ENCODE data around the gene SP100. TPM values are rescaled to one million over a fixed set of nuclear protein-coding genes. Genes with fewer than 3 reads are reported as not detected.

The SP100 gene
- total RNA-seq, 2 experiments from 2014 or later, result 364 to 392 TPM

- no peak overlapping the region for H3K4me3 Mint-ChIP-seq
- no peaks in the 10 kb centered on the region for H3K27me3 Mint-ChIP-seq
- peaks cover 70% of the 10 kb centered on the region for H3K36me3 Mint-ChIP-seq (ENCODE audit: low read depth)
- POLR2A ChIA-PET, result no interaction called here
- H3K27ac Mint-ChIP-seq, result no peak overlapping the region
- H3K9me3 Mint-ChIP-seq, result peaks cover 23% of the 10 kb centered on the region
- CTCF ChIA-PET, result interaction anchor here (0.7 kb wide), 1 partner anchor 11 kb away, joined by 3 read pairs; no protein-coding TSS in a partner anchor
- H3K4me1 Mint-ChIP-seq, result peaks cover 8% of the 10 kb centered on the region
- no peak for DNase-seq
Observed at GRCh38 chr2:230537531-230537976, 121.6 kb downstream of the SP100 start.

GRCh38 chr2:230540332-230540731 is 124.3 kb downstream of the SP100 start:
- ChIA-PET CTCF (no interaction called here), POLR2A (no interaction called here)
- no peak overlapping the region for H3K27ac Mint-ChIP-seq
- peaks cover 38% of the 10 kb centered on the region for H3K9me3 Mint-ChIP-seq
- peaks cover 82% of the 10 kb centered on the region for H3K36me3 Mint-ChIP-seq (ENCODE audit: low read depth)
- H3K4me1 Mint-ChIP-seq, result peaks cover 8% of the 10 kb centered on the region
- no peak overlapping the region for H3K4me3 Mint-ChIP-seq
- H3K27me3 Mint-ChIP-seq, result no peaks in the 10 kb centered on the region
- no peak for DNase-seq

- no peak for DNase-seq
- Mint-ChIP-seq H3K4me3 (no peak overlapping the region), H3K9me3 (peaks cover 36% of the 10 kb centered on the region), H3K36me3 (ENCODE audit: low read depth) (peaks cover 77% of the 10 kb centered on the region), H3K27me3 (no peaks in the 10 kb centered on the region), H3K4me1 (peaks cover 8% of the 10 kb centered on the region), H3K27ac (no peak overlapping the region)
- ChIA-PET POLR2A (no interaction called here), CTCF (no interaction called here)
Observed at GRCh38 chr2:230541934-230542380, 126.0 kb downstream of the SP100 start.

DNA sequence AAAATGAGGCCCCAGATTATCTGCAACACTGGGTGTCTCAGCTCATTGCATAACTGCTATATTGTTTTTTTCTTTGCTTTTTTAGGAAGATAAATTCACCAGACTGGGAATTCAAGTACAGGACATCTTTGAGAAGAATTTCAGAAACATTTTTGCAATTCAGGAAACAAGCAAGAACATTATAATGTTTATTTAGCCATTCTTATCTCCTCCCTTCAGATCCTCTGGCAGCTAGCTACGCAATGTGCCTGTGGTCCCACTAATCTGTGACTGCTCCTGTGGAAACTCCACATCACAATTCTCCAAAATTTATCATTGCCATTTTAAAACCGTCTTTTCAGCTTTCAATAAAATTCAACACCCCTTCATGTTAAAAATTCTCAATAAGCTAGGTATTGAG is 126.8 kb downstream of the SP100 start:
- no peak overlapping the region for H3K27ac Mint-ChIP-seq
- POLR2A ChIA-PET, result no interaction called here
- CTCF ChIA-PET, result interaction anchor here (0.9 to 1.1 kb wide), 2 partner anchors 9 to 10 kb away, joined by 4 to 7 read pairs; no protein-coding TSS in a partner anchor
- H3K4me1 Mint-ChIP-seq, result peaks cover 6% of the 10 kb centered on the region
- peaks cover 30% of the 10 kb centered on the region for H3K9me3 Mint-ChIP-seq
- no peak overlapping the region for H3K4me3 Mint-ChIP-seq
- peaks cover 70% of the 10 kb centered on the region for H3K36me3 Mint-ChIP-seq (ENCODE audit: low read depth)
- no peak for DNase-seq
- H3K27me3 Mint-ChIP-seq, result no peaks in the 10 kb centered on the region

GRCh38 chr2:230552181-230552580 is 136.2 kb downstream of the SP100 start:
- H3K4me3 Mint-ChIP-seq, result no peak overlapping the region
- no peak for DNase-seq
- ChIA-PET CTCF (interaction anchor here (0.6 to 1.5 kb wide), 3 partner anchors 9 to 58 kb away, joined by 3 to 7 read pairs (median 4); no protein-coding TSS in a partner anchor), POLR2A (no interaction called here)
- H3K27ac Mint-ChIP-seq, result no peak overlapping the region
- peaks cover 6% of the 10 kb centered on the region for H3K4me1 Mint-ChIP-seq
- peaks cover 18% of the 10 kb centered on the region for H3K9me3 Mint-ChIP-seq
- peaks cover 3% of the 10 kb centered on the region for H3K27me3 Mint-ChIP-seq
- peaks cover 2% of the 10 kb centered on the region for H3K36me3 Mint-ChIP-seq (ENCODE audit: low read depth)

DNA sequence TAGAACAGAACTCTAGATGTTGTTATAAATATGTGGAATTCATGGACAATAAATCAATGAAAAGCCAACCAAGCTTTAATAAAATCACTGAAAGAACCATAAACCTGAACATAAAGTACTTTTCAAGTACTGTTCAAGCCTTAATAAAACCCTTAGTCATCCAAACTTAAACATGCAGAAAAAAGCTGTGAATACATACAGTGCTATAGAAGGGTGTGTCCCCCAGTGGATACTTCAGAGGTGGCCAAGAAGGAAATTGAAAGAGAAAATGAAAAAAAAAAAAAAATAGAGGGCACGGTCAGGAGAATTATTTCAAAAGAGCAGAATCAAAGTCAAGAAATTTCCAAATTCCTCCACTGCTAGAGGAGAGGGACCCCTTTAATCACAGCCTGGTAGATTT is 141.1 kb downstream of the SP100 start:
- no peak for DNase-seq
- no peak overlapping the region for H3K4me3 Mint-ChIP-seq
- H3K9me3 Mint-ChIP-seq, result peaks cover 23% of the 10 kb centered on the region
- ChIA-PET CTCF (interaction anchor here (1.4 kb wide), 1 partner anchor 9 kb away, joined by 3 read pairs; no protein-coding TSS in a partner anchor), POLR2A (no interaction called here)
- peaks cover 11% of the 10 kb centered on the region for H3K27me3 Mint-ChIP-seq
- H3K27ac Mint-ChIP-seq, result no peak overlapping the region
- peaks cover 6% of the 10 kb centered on the region for H3K4me1 Mint-ChIP-seq
- peaks cover 2% of the 10 kb centered on the region for H3K36me3 Mint-ChIP-seq (ENCODE audit: low read depth)

DNA sequence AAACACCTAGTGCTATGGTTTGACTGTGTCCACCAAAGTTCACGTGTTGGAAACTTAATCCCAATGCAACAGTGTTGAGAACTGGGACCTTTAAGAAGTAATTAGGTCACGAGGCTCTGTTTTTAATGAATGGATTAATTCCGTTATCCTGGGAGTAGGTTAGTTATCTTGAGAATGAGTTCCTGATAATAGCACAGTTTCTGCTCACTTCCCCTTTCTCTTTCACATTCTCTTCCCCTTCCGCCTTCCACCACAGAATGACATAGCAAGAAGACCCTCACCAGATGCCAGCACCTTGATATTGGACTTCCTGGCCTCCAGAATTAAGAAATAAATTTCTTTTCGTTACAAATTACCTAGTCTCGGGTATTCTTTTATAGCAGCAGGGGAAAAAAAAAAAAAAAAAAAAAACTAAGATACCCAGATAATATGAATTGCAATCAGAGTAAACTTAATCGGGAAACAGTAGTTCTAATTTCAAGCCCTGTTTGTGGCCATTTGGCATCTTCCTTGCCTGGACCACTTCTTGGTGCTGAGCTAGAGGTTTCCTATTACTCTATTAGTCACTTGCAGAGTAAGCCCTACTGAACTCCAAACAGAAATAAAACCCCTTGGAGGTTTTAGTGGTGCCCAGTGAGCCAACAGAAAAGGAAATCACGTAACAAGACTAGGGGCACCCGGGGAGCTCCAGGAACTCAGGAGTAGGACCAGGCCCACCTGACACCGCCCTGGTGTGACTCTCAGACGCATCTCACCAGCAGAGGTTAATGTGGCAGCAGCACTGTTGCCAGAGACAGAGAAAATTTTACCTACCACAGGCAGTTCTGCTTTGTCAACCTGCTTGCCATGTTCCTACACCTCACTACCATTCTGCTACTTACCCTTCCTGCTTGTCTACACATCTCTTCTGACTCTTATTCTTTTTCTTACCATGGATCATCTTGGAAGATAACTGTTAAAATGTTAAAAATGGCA is 149.1 kb downstream of the SP100 start:
- Mint-ChIP-seq H3K27ac (no peak overlapping the region), H3K27me3 (peaks cover 3% of the 10 kb centered on the region), H3K9me3 (peaks cover 20% of the 10 kb centered on the region), H3K4me1 (no peaks in the 10 kb centered on the region), H3K36me3 (ENCODE audit: low read depth) (peaks cover 13% of the 10 kb centered on the region), H3K4me3 (no peak overlapping the region)
- ChIA-PET POLR2A (no interaction called here), CTCF (no interaction called here)
- no peak for DNase-seq

DNA sequence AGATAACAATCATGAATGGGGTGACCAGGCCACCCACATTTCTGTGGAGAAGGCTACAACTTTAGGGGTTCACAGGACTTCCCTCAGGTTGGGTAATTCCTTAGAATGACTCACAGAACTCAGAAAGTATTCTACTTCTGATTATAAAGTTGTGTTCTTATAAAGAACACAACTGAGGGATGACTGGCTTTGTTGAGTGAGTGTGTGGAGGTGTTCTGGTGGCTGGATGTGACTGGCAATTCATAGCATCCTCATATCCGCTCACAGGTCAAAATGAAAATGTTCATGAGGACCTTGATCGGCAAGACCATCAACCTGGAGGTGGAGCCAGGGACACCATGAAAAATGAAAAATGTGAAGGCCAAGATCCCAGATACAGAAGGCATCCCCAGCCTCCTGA is 153.3 kb downstream of the SP100 start:
- H3K4me3 Mint-ChIP-seq, result no peak overlapping the region
- no peaks in the 10 kb centered on the region for H3K27me3 Mint-ChIP-seq
- DNase-seq, result no peak
- peaks cover 38% of the 10 kb centered on the region for H3K9me3 Mint-ChIP-seq
- CTCF ChIA-PET, result no interaction called here
- H3K36me3 Mint-ChIP-seq (ENCODE audit: low read depth), result peaks cover 27% of the 10 kb centered on the region
- H3K27ac Mint-ChIP-seq, result no peak overlapping the region
- peaks cover under 1% of the 10 kb centered on the region for H3K4me1 Mint-ChIP-seq
- POLR2A ChIA-PET, result no interaction called here

GRCh38 chr2:230570987-230571386 is 155.0 kb downstream of the SP100 start:
- ChIA-PET CTCF (interaction anchor here (0.6 kb wide), 1 partner anchor 26 kb away, joined by 3 read pairs; no protein-coding TSS in a partner anchor), POLR2A (no interaction called here)
- no peak overlapping the region for H3K4me3 Mint-ChIP-seq
- peaks cover 49% of the 10 kb centered on the region for H3K9me3 Mint-ChIP-seq
- H3K4me1 Mint-ChIP-seq, result peaks cover 13% of the 10 kb centered on the region
- H3K36me3 Mint-ChIP-seq (ENCODE audit: low read depth), result peaks cover 34% of the 10 kb centered on the region
- H3K27me3 Mint-ChIP-seq, result no peaks in the 10 kb centered on the region
- H3K27ac Mint-ChIP-seq, result no peak overlapping the region
- DNase-seq, result no peak

DNA sequence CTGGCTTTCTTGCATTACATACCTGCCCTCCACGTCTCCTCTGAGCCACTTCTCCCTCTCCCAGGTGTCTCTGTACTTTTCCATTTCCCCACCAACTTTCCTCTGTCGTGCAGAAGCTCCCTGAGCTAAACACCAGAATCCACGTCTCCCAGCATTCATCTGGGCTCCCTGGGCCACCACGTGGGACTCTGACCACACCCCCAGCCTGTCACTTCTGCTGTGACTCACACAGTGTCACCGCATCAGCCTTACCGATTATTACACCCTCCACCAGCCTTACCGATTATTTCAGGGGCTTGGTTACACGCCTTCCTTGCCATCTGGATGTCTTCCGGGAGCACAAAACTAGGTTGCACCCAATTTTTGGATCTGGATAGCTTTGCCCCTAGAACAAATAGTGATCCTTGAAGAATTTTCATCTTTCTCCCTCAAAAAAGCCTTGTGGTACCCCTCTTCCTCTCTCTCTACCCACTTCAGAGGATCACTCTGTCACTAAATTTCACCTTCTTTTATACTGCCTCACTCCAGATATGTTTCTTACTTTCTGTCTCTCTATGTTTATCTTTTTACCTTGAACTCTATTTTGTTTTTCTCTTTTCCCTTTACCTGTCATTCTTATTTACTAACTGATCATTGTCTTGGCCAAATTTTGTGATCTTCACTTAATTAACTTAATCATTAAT is 159.8 kb downstream of the SP100 start:
- H3K27ac Mint-ChIP-seq, result peak overlapping the region; percentile 91
- POLR2A ChIA-PET, result interaction anchor here (0.6 kb wide), 1 partner anchor 68 kb away, joined by 7 read pairs; no protein-coding TSS in a partner anchor
- H3K9me3 Mint-ChIP-seq, result peaks cover 33% of the 10 kb centered on the region
- H3K36me3 Mint-ChIP-seq (ENCODE audit: low read depth), result peaks cover 31% of the 10 kb centered on the region
- H3K4me3 Mint-ChIP-seq, result peak overlapping the region; percentile 43
- DNase-seq, result peak; percentile 63
- CTCF ChIA-PET, result interaction anchor here (0.9 kb wide), 1 partner anchor 32 kb away, joined by 3 read pairs; no protein-coding TSS in a partner anchor
- H3K27me3 Mint-ChIP-seq, result no peaks in the 10 kb centered on the region
- H3K4me1 Mint-ChIP-seq, result peaks cover 16% of the 10 kb centered on the region

GRCh38 chr2:230577114-230577513 is 161.1 kb downstream of the SP100 start:
- CTCF ChIA-PET, result no interaction called here
- Mint-ChIP-seq H3K27me3 (no peaks in the 10 kb centered on the region), H3K4me3 (no peak overlapping the region), H3K4me1 (peaks cover 17% of the 10 kb centered on the region), H3K27ac (no peak overlapping the region), H3K36me3 (ENCODE audit: low read depth) (peaks cover 30% of the 10 kb centered on the region), H3K9me3 (peaks cover 30% of the 10 kb centered on the region)
- POLR2A ChIA-PET, result no interaction called here
- no peak for DNase-seq

DNA sequence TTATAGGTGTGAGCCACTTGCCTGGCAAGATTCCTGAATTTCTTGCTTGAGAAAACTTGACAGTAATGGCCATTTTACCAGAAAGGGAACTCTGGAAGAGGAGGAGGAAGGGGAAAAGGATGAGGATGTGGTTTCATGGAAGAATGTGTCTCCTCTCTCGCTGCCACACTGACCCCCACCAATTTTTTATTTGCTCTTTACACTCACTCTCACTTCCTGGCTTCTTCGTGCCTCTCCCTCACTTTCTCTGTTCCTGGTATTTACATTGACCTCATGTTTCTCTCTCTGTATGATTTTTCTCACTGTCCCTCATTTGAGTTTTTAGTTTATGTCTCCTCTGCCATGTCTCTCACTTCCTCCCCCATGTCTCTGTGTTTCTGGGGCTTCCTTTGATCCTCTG is 162.1 kb downstream of the SP100 start:
- peaks cover 26% of the 10 kb centered on the region for H3K4me1 Mint-ChIP-seq
- H3K9me3 Mint-ChIP-seq, result peaks cover 36% of the 10 kb centered on the region
- no peak overlapping the region for H3K27ac Mint-ChIP-seq
- H3K4me3 Mint-ChIP-seq, result no peak overlapping the region
- peaks cover 27% of the 10 kb centered on the region for H3K36me3 Mint-ChIP-seq (ENCODE audit: low read depth)
- DNase-seq, result no peak
- POLR2A ChIA-PET, result no interaction called here
- CTCF ChIA-PET, result interaction anchor here (0.7 kb wide), 1 partner anchor 318 kb away, joined by 3 read pairs; no protein-coding TSS in a partner anchor
- H3K27me3 Mint-ChIP-seq, result no peaks in the 10 kb centered on the region

- H3K4me1 Mint-ChIP-seq, result peaks cover 21% of the 10 kb centered on the region
- H3K36me3 Mint-ChIP-seq (ENCODE audit: low read depth), result peaks cover 8% of the 10 kb centered on the region
- POLR2A ChIA-PET, result no interaction called here
- H3K27me3 Mint-ChIP-seq, result no peaks in the 10 kb centered on the region
- no peak overlapping the region for H3K27ac Mint-ChIP-seq
- no peak overlapping the region for H3K4me3 Mint-ChIP-seq
- no peak for DNase-seq
- peaks cover 19% of the 10 kb centered on the region for H3K9me3 Mint-ChIP-seq
- CTCF ChIA-PET, result interaction anchor here (3.2 kb wide), 1 partner anchor 11 kb away, joined by 9 read pairs; no protein-coding TSS in a partner anchor
Observed at GRCh38 chr2:230582851-230583283, 166.9 kb downstream of the SP100 start.
